HG02798 (cell line): Measurements from ENCODE around the gene RHBDF1.
A peak's percentile ranks its signal among the peaks of the same experiment; 100 is the strongest.
"Not testable (repeated sequence)": the region's sequence is repeated elsewhere in the genome, so short reads cannot be mapped to it uniquely, and the experiment has no call there.

Experiments used
- ATAC-seq: cut with Tn5 transposase; IDR thresholded peaks from one replicate; pipeline ENCODE4 v1.9.1; 2021; ENCODE audit warnings: mild to moderate bottlenecking; ENCODE audit not compliant: unreplicated experiment, poor library complexity

Gene RHBDF1

GRCh38 chr16:60929-61878 is 11.2 kb downstream of the RHBDF1 start:
- ATAC-seq = no peak

DNA sequence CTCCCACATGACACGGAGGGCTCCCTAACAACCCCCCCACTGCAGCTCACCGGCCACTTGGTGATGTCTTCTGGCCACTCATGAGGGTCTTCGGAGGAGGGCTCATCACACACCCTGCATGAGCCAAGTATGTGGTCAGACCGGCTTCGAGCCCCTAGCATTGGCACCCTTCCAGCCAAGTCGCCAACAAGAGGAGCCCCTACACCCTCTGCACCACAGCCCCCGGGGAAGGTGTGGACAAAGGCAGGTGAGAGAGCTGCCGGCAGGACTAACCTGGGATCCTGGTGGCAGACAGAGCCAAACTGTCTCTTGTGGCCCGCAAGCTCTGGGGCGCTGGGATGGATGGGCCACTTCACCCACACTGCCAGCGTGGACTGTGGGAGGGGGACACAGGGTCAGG is 12.3 kb downstream of the RHBDF1 start:
- ATAC-seq = no peak

DNA sequence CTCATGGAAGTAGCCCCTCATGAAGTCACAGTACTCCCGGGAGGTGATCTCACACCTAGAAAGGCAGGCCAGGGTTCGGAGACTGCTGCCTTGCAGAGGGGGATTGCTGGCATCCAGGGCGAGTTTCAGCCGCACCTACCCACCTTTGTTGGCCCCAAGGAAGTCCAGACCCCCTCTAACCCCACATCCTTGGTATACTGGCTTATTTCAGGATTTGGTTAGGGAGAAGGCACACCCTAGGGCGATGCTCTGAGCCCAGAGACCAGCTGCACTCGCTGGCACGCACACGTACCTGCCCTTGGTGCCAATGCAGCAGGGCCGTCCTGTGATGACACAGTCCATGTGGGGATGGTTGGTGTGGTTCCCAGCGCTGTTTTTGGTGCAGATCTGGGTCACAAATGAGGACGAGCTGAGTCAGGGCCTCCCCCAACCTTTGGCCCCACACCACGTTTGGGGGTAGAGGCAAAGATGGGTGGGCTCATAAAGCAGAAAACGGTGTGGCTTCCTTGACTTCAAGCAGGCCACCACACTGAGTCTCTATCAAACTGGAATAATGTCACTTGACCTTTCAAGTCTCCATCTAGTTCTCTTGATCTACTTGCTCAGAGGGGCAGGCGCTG is 12.9 kb downstream of the RHBDF1 start:
- ATAC-seq = no peak

GRCh38 chr16:58491-59439 is 13.7 kb downstream of the RHBDF1 start:
- ATAC-seq = no peak

DNA sequence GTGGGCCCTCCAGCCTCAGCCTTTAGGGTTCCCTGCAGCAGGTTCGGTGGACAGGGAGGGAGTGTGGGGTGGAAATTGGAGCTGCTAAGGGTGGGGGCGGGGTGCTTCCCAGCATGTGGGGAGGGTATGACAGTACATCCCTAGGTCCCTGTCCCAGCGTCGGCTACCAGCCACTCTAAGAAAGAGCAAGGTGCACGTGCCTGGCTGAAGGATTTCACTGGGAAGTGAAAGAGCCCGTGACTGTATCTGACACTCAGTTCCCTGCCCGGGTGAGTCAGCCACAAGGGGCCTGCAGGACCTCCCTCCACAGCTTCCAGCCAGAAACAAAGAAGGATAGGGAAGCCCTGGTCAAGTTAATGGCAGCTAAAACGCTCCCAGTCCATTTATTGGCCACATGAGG is 14.7 kb downstream of the RHBDF1 start:
- ATAC-seq = no peak

- ATAC-seq = no peak
Observed at GRCh38 chr16:56231-56927, 16.1 kb downstream of the RHBDF1 start.

DNA sequence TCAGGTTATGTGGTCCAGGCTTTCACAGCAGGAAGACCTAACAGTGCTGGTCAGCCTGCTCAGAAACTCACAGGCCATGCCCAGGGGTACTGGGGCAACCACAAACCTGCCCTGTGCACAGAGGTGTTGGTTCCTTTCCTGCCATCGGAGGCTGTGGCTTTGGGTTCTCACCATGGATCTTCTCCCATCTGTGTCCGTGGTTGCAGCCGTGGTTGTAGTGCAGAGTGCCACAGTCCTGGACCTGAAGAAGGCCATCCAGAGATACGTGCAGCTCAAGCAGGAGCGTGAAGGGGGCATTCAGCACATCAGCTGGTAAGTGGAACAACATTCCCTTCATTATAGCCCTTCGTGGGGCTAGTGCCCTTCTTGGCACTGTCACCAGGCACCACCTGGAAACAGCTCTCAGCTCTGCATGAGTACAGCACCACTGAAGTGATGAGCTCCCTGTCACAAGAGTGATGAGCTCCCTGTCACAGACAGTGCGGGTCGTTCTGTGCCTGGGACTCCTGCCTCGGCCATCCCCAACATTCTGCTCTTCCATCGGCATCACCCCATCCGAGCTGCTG is 16.8 kb downstream of the RHBDF1 start:
- ATAC-seq = no peak

DNA sequence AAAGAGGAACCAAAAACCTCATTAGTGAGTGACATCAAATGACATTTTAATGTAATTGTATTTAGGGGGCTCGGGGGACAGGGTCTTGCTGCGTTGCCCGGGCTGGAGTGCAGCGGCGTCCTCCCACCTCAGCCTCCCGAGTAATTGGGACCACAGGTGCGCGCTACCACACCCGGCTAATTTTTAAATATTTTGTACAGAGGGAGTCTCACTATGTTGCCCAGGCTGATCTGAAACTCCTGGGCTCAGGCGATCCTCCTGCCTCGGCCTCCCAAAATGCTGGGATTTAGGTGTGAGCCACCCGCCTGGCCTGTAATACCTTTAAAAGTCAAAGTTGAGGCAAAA is 18.2 kb downstream of the RHBDF1 start:
- ATAC-seq = no peak

DNA sequence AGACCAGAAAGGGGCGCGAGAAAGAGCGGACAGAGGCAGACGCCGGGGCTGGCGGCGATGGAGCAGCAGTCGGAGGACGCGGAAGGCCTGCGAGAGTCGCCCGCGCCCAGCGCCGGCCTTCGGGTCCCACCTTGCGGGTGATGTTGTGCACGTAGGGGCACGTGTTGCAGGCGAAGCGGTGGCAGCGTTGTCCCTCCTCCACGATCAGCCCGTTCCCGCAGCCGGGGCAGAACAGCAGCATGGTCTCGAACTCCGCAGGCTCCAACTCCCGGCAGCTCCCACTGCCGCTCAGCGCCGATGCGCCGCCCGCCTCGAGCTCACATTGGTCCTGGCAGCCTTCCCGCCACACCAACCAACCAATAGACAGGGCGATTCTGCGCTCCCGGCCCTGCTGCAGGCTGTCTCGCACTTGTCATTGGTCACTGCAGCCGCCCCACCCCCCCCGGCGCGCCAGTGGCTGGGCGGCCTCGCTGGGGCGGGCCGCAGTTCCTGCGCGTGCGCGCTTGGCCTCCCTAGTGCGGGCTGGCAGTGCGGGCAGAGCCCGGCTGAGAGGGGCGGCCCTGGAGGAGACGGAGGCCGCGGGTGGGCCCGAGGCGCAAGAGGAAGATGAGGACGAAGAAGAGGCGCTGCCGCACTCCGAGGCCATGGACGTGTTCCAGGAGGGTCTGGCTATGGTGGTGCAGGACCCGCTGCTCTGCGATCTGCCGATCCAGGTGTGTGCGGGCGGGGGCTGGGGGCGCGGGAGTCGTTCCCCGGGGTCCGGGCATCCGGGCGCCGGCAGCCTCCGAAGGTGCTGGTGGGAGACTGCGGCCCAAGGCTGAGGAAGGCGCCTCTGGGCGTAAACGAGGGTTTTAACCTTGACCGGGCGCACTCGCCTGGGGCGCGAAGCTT is 18.8 kb downstream of the RHBDF1 start, which contains the start of the genes POLR3K and SNRNP25:
Gene POLR3K (minus strand): TSS at position 263 of the 891 bp plus-strand sequence. CDS start 22 bp downstream, at position 241.
Gene SNRNP25 (plus strand): TSS at position 483 of the 891 bp plus-strand sequence. CDS start 189 bp downstream, at position 672.
- ATAC-seq = peak; percentile 96

DNA sequence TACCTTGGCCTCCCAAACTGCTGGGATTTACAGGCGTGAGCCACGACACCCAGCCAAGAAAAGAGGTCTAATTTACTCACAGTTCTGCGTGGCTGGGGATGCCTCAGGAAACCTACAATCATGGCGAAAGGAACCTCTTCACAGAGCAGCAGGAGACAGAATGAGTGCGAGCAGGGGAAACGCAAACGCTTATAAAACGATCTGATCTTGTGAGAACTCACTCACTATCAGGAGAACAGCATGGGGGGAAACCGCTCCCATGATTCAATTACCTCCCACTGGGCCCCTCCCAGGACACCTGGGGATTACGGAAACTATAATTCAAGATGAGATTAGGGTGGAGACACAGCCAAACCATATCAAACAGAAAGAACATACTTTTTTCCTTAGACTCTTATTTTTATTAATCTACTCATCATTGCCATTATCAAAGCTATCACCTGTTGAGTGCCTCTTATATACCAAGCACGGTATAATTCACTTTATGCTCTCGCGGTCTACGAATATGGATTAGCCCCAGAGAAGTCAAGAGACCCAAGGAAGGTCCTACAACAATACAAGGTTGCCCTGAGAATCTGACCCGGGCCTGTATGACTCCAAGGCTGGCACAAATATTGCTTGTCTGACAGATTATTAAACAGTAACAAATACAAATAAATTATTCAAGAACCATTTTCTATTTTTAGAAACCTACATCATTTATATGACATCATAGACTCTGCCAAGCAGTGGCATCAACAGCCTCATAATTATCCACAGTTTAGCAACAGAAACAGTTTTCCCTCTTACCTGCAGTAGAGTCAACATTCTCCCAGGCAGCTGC is 21.5 kb downstream of the RHBDF1 start:
- ATAC-seq = no peak

GRCh38 chr16:47234-47633 is 25.2 kb downstream of the RHBDF1 start:
- ATAC-seq = no peak

DNA sequence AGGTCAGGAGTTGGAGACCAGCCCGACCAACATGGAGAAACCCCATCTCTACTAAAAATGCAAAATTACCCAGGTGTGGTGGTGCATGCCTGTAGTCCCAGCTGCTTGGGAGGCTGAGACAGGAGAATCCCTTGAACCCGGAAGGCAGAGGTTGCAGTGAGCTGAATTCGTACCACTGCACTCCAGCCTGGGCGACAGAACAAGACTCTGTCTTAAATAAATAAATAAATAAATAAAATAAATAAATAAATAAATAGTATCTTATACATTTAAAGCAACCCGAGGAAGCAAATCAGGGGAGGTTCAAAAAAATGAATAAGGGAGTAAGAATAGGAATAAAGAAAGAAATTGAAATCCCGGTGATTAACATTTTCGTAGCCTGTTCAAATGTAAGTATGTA is 25.9 kb downstream of the RHBDF1 start:
- not testable (repeated sequence) for ATAC-seq

- ATAC-seq = no peak
Observed at GRCh38 chr16:45454-45853, 27.0 kb downstream of the RHBDF1 start.

GRCh38 chr16:44655-45054 is 27.8 kb downstream of the RHBDF1 start:
- ATAC-seq = no peak

DNA sequence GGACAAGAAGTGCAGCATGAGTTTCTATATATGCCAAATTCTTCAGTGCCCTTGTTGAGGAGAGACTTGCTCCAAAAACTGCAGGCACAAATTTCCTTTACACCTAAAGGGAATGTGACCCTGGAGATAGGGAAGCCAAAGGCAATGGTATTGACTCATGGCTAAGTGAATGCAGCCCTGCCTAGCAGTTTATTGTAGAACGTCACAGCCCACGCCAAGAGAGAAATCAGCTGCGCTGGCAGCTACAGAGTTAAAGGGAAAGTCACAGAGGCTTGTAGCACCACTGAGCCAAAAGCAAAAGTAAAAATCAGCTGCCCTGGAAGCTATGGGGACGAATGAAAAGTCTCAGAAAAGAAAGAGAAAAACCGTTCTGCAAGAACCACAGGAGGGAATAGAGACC is 29.1 kb downstream of the RHBDF1 start:
- no peak for ATAC-seq

DNA sequence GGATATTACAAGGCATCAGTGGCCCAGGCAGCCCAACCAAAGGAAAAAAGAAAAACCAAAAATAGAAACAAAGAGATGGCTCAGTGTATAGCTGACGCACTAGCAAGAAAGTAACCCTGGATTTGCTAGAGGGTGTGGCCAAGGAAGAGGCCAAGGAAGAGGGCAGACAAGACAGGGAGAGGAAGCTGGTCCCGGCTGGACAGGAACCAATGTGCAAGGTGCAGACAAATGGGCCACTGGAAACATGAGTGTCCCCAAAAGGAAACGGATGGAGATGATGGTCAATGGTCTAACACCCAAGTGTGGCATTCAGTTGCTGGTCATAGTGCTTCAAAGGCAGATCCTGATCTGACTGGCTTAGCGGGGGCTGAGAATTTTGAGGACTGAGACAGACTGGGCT is 29.7 kb downstream of the RHBDF1 start:
- ATAC-seq = no peak

DNA sequence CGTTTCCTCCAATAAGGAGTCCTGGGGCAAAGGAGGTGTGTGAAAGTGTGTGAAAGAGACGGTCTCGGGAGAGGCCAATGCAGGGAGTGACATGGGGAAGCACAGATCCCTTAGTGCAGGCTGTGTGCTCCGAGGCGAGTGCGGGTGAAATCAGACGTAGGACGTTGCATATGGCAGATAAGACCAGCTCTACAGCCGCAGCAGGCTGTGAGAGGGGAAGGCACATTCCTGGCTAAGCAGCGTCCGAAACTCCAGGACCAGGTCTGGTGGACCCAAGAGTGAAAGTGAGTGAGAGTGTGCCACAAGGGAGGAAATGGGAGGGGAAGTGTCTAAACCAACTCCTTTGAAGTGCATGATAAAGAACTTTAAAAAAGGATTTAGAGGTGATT is 30.4 kb downstream of the RHBDF1 start:
- no peak for ATAC-seq
